ENCODE results near the gene TSR2.

DNA sequence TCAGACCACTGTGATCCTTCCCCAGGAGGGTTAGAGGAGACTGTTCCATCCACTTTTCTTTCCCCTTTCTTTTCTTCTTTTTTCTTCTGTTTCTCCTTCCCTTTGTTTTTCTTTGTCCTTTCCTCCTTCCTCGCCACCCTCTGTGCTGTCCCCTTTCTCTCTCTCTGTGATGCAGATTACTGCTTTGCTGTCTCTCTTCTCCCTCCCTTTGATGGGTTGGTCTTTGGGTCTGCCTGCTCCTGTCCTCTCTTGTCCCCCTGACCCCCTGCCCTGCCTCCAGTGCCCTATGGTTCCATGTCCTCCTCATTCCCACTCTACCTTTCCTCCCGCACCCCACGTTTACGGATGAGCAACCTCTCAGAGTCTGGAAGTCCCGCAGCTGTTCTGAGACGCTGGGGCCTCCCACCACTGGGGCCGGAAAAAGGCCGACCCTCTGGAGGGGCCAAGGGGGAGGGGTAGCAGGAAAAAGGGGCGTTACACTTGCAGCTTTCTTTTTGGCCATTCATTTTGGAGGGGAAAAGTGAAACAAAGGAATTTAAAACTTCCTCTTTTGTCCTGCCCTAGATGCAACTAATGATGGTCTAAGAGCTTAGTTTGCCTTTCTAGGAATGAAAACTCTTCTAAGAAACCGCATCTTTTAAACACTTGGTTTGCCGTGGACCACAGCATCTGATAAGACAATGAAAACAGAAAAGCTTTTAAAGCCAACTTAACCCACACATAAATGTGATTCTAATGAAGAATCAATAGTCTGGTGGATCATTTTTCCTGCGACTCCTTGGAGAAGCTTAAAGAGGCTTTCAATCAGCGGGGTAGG, 24.5 kb upstream of the TSR2 start:
- TF ChIP-seq EZH2 (IDR thresholded peaks at IDR 0.05; ENCODE audit: borderline replicate concordance, low read length) (no peak), CTCF (IDR thresholded peaks at IDR 0.05; ENCODE audit: low read length) (no peak)
